Small intestine (tissue), 7 donors: ENCODE data around the gene SRC. TPM values are rescaled to one million over a fixed set of nuclear protein-coding genes. Genes with fewer than 3 reads are reported as not detected.

ENCODE experiments used
- DNase-seq, 2 donors: peaks; one replicate each; pipeline versions ENCODE4 v3.0.0 to v3.0.0-alpha.2; 2013
- FAIRE-seq: peaks from 2 replicates; lab custom pipeline; 2012; peaks lifted over from hg19 to GRCh38; lab: Jason Lieb, UNC
- H3K27ac ChIP-seq, 3 donors: one replicate each; pipeline ENCODE4 v1.5.1; 2013; ENCODE audit warnings: low read length in 2 of 3, mild to moderate bottlenecking in 2 of 3, control low read depth in 1 of 3, inconsistent platforms in 1 of 3, low read depth in 1 of 3, moderate library complexity in 1 of 3
- H3K27me3 ChIP-seq, 3 donors: one replicate each; pipeline ENCODE4 v1.6.1; 2013; ENCODE audit warnings: low read length in 3 of 3, inconsistent platforms in 1 of 3; ENCODE audit not compliant: control insufficient read depth in 3 of 3, insufficient read depth in 3 of 3
- H3K36me3 ChIP-seq, 3 donors: one replicate each; pipeline ENCODE4 v1.6.1; 2013; ENCODE audit warnings: low read length in 3 of 3, inconsistent platforms in 1 of 3, low read depth in 1 of 3, mild to moderate bottlenecking in 1 of 3, moderate library complexity in 1 of 3; ENCODE audit not compliant: control insufficient read depth in 3 of 3, insufficient read depth in 2 of 3
- H3K4me1 ChIP-seq, 3 donors: one replicate each; pipeline ENCODE4 v1.6.1; 2013; ENCODE audit warnings: low read length in 2 of 3, inconsistent platforms in 1 of 3, low read depth in 1 of 3, mild to moderate bottlenecking in 1 of 3, moderate library complexity in 1 of 3; ENCODE audit not compliant: control insufficient read depth in 3 of 3, insufficient read depth in 2 of 3
- H3K4me3 ChIP-seq, 3 donors: one replicate each; pipeline ENCODE4 v1.5.1; 2013; ENCODE audit warnings: low read length in 3 of 3, control low read depth in 1 of 3, inconsistent platforms in 1 of 3, low read depth in 1 of 3, mild to moderate bottlenecking in 1 of 3, moderate library complexity in 1 of 3
- H3K9me3 ChIP-seq, 2 donors: one replicate each; pipeline ENCODE4 v1.6.1; 2013; ENCODE audit warnings: low read depth in 1 of 2, low read length in 1 of 2; ENCODE audit not compliant: control insufficient read depth in 2 of 2, insufficient read depth in 1 of 2
- WGBS, 3 donors: extraction: QIAGEN DNeasy Blood & Tissue Kit; methylation state at CpG; one replicate each; pipeline ENCODE4 v1.1.7; 2013; 5-methylcytosine and 5-hydroxymethylcytosine counted together
- polyA plus RNA-seq, 4 donors: library from polyadenylated mRNA; stranded (reverse) in 3 of 4; unstranded in 1 of 4; fragments of 200-250 nt in 3 of 4; fragments of 120-200 nt in 1 of 4; gene quantifications; one replicate each; pipeline versions ENCODE4 v1.2.1 to v1.2.3, GENCODE V29; 2013
- donor health status: healthy with polysubstance abuse.
- donor health status: control.
- donor health status: control.
- donor health status: Bipolar disorder and iron deficiency.
- donor health status: healthy.

The SRC gene
- polyA plus RNA-seq, 4 donors, result 70.8 to 173 (median 95.3) TPM

DNA sequence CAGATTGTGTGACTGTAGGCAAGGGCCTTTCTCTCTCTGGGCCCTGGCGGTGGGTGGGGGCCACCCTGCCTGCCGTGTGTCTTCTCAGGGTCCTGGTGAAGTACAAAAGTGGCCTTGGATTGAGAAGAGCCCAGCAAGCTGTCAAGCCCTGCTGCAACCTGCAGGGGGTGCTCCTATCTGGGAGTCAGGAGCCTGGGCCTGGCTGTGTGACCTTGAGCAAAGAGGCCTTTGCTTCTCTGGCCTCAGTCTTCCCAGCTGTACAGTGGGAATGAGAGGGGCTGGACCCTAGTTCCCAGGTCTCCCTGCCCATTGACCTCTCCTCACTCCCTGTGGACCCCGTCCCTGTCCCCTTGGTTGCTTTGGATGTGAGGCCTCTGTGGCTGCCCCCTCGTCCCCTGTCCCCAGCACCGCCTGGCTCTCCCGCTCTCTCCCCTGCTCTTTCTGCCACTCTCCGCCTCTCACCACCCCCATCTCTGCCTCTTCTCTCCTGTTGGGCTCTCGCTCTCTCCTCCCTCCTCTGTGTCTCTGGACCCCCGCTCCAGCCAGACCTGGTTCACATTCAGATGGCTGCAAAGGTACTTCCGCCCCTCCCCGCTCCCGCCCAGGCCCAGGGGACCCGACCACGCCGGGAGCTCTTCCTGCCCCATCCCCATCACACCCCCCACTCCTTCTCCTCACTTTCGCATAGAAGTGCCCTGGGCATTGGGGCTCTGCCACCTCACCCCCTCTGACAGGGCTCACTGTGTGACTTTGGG, 46.7 kb downstream of the SRC start:
- 89 to 95% (median 92%) methylated on average over 16 of the region's 16 CpGs for WGBS, 3 donors
- H3K9me3 ChIP-seq, result no peaks in the 10 kb centered on the region
- H3K36me3 ChIP-seq, result peaks cover 0 to 98% (median 20%) of the 10 kb centered on the region in 3 donors
- FAIRE-seq (no peak), DNase-seq (no peak)
- H3K4me1 ChIP-seq, result peaks cover 0 to 15% (median 0%) of the 10 kb centered on the region in 3 donors
- H3K27me3 ChIP-seq, result no peaks in the 10 kb centered on the region
- H3K4me3 ChIP-seq, result no peak overlapping the region
- no peak overlapping the region for H3K27ac ChIP-seq

DNA sequence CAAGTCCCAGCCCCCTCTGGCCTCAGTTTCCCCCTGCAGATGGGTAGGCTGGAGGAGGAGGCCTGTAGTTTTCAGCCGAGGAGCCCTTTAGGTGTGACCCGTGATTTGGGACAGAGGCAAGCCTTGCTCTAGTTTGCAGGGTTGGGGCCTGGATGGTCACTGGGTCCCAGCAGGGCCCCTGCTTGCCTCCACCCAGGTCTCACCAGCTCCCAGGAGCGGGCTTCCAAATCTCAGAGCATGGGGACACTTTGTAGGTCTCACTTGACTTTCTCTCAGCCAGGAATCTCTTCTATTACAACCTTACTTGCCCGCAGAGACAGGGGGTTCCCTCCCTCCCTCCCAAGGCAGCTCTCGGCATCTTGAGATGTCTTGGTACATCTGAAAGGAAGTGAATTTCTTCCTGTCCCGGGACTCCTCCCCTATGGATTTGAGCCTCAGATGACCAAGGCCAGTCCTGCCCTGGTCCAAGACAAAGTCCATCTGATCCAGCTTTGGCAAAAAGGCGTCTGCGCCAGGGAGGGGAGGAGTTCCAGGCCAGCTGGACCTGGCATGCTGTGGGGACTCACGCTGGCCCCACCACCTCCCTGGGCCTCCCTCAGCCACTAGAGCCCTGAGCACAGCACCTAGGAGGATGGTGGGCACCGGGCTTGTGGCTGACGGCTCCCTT, 47.4 kb downstream of the SRC start:
- H3K36me3 ChIP-seq, result peaks cover 0 to 98% (median 18%) of the 10 kb centered on the region in 3 donors
- no peak overlapping the region for H3K4me3 ChIP-seq
- 71 to 80% (median 80%) methylated on average over 11 of the region's 11 CpGs for WGBS, 3 donors
- H3K4me1 ChIP-seq, result peaks cover 0 to 16% (median 0%) of the 10 kb centered on the region in 3 donors
- H3K27ac ChIP-seq, result no peak overlapping the region
- DNase-seq (peak in 1 of 2 donors; percentile 58), FAIRE-seq (no peak)
- no peaks in the 10 kb centered on the region for H3K27me3 ChIP-seq
- no peaks in the 10 kb centered on the region for H3K9me3 ChIP-seq

DNA sequence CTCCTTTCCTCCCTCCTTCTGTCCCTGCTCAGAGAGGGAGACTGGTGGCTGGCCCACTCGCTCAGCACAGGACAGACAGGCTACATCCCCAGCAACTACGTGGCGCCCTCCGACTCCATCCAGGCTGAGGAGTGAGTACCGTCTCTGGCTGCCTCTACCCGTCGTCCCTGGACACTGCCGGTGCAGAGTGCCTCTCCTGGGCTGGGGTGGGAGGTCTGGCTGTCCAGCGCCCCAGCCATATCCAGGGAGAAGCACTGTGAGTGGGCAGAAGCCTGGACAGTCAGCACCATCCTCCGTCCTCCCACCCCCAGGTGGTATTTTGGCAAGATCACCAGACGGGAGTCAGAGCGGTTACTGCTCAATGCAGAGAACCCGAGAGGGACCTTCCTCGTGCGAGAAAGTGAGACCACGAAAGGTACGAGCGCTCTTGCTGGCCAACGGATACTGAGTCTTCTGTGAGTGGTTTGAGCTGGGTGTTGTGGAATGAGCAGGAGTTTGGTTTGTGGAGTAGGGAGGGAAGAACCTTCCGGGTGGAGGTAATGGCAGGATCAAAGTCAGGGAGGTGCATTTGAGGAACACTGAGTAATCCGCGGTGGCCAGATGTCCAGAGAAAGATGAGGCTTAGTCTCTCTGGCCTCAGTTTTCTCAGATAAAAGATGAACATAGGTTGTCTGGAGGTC, 48.1 kb downstream of the SRC start:
- H3K36me3 ChIP-seq, result peaks cover 0 to 98% (median 18%) of the 10 kb centered on the region in 3 donors
- H3K4me3 ChIP-seq, result no peak overlapping the region
- no peak overlapping the region for H3K27ac ChIP-seq
- no peaks in the 10 kb centered on the region for H3K27me3 ChIP-seq
- H3K9me3 ChIP-seq, result no peaks in the 10 kb centered on the region
- peaks cover 0 to 23% (median 0%) of the 10 kb centered on the region in 3 donors for H3K4me1 ChIP-seq
- WGBS, 3 donors, result 91 to 93% (median 93%) methylated on average over 22 of the region's 22 CpGs
- DNase-seq (no peak), FAIRE-seq (no peak)

DNA sequence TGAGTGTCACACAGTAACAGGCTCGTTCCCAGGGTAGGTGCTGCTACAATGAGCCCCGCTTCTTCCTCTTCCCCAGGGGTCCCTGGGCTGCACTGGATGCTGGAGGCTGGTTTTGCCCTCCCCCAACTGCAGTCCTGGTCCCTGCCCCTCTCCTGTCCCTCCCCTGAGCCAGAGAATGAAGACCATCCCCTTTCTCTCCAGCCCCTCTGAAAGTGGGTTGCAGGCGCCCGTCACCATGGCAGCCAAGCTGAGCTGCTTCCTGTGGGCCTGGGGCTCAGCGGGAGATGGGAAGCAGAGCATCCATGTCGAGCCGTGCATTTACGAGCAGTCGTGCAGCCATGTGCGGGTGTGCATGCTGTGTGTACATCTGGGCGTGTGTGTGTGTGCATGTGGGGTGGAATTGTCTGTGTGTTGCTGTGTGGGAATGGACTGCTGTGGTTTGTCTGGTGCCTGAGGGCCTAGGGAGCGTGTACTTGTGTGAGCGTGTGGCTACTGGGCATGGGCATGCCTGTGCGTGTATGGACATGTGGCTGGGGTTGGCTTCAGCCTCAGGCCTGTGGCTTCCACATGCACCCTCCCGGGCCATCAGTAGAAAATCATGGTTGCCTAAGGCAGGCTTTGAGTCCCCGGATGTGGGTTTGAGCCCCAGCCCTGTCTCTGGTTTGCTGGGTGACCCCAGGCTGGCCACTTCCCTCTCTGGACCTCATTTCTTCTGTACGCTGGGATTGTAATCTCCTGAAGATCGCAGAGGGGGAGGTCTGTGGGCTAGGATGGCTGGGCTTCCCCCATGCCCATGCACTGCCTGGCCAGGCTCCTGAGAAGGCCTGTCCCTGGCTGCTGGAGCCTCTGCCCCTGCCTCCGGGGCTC, 48.8 kb downstream of the SRC start:
- DNase-seq (no peak), FAIRE-seq (no peak)
- Histone ChIP-seq H3K36me3 (peaks cover 0 to 97% (median 18%) of the 10 kb centered on the region in 3 donors), H3K4me1 (peaks cover 0 to 26% (median 0%) of the 10 kb centered on the region in 3 donors), H3K27me3 (no peaks in the 10 kb centered on the region), H3K27ac (no peak overlapping the region), H3K4me3 (no peak overlapping the region), H3K9me3 (no peaks in the 10 kb centered on the region)
- WGBS, 3 donors, result 84 to 94% (median 91%) methylated on average over 19 of the region's 19 CpGs

DNA sequence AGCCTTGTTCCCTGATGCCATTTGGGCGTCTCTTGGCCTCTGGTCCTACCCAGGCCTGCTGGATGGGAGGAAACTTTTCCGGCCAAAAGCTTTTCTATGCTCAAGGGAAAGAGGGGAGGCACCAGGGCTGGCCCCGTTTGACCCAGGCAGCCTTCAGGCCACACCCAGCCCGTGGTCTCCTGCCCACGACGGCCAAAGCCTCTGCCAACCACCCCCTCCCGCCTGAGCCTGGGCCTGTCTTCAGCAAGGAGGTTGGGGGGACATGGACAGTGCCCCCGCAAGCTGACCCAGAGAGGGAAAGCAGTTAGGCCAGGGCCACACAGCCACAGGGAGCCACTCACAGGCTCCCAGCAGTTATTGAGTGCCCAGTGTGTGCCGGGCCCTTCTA, 49.5 kb downstream of the SRC start:
- no peaks in the 10 kb centered on the region for H3K9me3 ChIP-seq
- WGBS, 3 donors, result 64 to 82% (median 75%) methylated on average over 7 to 9 of the region's 9 CpGs
- H3K36me3 ChIP-seq, result peaks cover 0 to 98% (median 22%) of the 10 kb centered on the region in 3 donors
- no peak for FAIRE-seq
- no peak for DNase-seq
- no peak overlapping the region for H3K27ac ChIP-seq
- peaks cover 0 to 26% (median 0%) of the 10 kb centered on the region in 3 donors for H3K4me1 ChIP-seq
- H3K27me3 ChIP-seq, result no peaks in the 10 kb centered on the region
- H3K4me3 ChIP-seq, result no peak overlapping the region

DNA sequence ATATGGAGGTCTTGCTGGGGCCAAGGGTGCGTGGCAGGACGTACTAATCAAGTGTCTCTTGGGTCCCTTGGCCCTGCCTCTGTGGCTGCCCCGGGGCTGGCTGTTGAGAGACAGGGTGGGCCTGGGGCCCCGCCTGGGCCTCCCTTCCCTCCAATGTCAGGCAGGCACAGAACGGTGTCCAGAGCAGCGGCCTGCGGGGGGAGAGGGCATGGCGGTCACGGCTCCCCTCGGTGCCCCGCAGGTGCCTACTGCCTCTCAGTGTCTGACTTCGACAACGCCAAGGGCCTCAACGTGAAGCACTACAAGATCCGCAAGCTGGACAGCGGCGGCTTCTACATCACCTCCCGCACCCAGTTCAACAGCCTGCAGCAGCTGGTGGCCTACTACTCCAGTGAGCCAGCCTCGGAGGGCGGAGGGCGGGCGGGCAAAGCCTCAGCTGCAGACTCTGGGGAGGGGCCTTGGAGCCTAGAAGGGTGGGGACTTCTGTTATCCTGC, 50.0 kb downstream of the SRC start:
- Histone ChIP-seq H3K36me3 (peaks cover 0 to 98% (median 22%) of the 10 kb centered on the region in 3 donors), H3K4me1 (peaks cover 0 to 26% (median 0%) of the 10 kb centered on the region in 3 donors), H3K27me3 (no peaks in the 10 kb centered on the region), H3K9me3 (no peaks in the 10 kb centered on the region), H3K4me3 (no peak overlapping the region), H3K27ac (peak overlapping the region in 1 of 3 donors; percentile 9)
- FAIRE-seq (no peak), DNase-seq (peak in 1 of 2 donors; percentile 58)
- WGBS, 3 donors, result 71 to 88% (median 80%) methylated on average over 22 of the region's 22 CpGs

DNA sequence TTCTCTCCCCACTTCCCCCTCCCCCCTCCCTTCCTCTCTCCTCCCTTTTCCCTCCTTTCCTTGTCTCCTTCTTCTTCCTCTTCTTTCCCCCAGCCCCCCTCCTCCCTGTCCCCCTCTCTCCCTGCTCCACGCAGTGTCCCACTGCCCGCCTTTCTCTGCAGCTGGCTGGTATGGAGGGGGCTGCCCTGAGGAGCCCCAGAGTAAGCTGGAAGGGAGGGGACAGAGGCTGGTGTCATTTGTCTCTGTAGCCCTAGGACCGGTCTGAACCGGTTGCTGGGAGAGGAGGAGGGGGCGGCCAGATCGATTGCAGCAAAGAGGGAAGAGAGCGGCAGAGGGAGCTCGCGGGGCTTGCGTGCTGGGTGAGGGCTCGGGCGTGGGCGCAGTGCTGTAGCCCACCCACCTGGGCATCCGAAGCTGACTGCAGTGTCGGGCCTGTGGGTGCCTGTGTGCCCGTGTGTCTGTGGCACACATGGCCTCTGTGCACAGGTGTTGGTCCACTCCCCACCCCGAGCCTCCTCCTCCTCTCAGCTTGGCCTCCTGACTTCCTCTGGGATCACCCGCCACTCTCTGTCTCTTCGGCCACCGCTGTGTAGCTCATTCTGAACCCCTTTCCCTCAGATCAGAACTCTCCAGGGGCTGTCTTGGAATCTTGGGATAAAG, 50.6 kb downstream of the SRC start:
- Histone ChIP-seq H3K27ac (peak overlapping the region in 1 of 3 donors; percentile 9), H3K4me3 (no peak overlapping the region), H3K36me3 (peaks cover 0 to 99% (median 22%) of the 10 kb centered on the region in 3 donors), H3K9me3 (no peaks in the 10 kb centered on the region), H3K27me3 (no peaks in the 10 kb centered on the region), H3K4me1 (peaks cover 0 to 26% (median 0%) of the 10 kb centered on the region in 3 donors)
- DNase-seq (peak in 1 of 2 donors; percentile 45), FAIRE-seq (no peak)
- WGBS, 3 donors, result 69 to 84% (median 73%) methylated on average over 12 to 20 of the region's 20 CpGs
